Measurements from ENCODE around the gene PML.
"Not testable (repeated sequence)": the region's sequence is repeated elsewhere in the genome, so short reads cannot be mapped to it uniquely, and the experiment has no call there.

PML gene

GRCh38 chr15:73960472-73961070, 33.9 kb upstream of the PML start:
- not testable (repeated sequence) for H3K27me3 ChIP-seq (ENCODE audit: control insufficient read depth, insufficient read depth, low read length); H3K4me3 ChIP-seq (ENCODE audit: low read length); H3K9ac ChIP-seq (ENCODE audit: low read depth, low read length); H3K4me2 ChIP-seq (ENCODE audit: low read length); H3K9me3 ChIP-seq (replicated peaks; ENCODE audit: low read length); H3K36me3 ChIP-seq (ENCODE audit: insufficient read depth, low read length)
- peaks cover 59% of the 10 kb centered on the region for H3K4me1 ChIP-seq (ENCODE audit: control insufficient read depth, insufficient read depth, low read length)

DNA sequence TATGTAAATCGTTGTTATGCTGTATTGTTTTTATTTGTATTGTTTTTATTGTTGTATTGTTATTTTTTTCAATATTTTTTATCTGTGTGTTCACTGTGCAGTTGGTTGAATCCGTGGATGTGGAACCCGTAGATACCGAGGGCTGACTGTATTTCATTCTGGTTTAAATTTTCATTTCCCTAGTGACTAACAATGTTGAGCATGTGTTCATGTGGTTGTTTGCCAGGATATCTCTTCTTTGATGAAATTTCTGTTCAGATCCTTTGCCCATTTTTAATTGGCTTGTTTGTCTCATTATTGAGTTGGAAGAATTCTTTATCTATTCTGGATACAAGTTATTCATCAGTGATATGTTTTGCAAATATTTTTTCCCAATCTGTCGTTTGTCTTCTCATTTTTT, 32.1 kb upstream of the PML start:
- no peaks in the 10 kb centered on the region for H3K27me3 ChIP-seq (ENCODE audit: control insufficient read depth, insufficient read depth, low read length)
- H3K9me3 ChIP-seq (replicated peaks; ENCODE audit: low read length), result no peaks in the 10 kb centered on the region
- no peak overlapping the region for H3K4me2 ChIP-seq (ENCODE audit: low read length)
- peaks cover 52% of the 10 kb centered on the region for H3K4me1 ChIP-seq (ENCODE audit: control insufficient read depth, insufficient read depth, low read length)
- H3K36me3 ChIP-seq (ENCODE audit: insufficient read depth, low read length), result no peaks in the 10 kb centered on the region
- no peak overlapping the region for H3K4me3 ChIP-seq (ENCODE audit: low read length)
- H3K9ac ChIP-seq (ENCODE audit: low read depth, low read length), result no peak overlapping the region

DNA sequence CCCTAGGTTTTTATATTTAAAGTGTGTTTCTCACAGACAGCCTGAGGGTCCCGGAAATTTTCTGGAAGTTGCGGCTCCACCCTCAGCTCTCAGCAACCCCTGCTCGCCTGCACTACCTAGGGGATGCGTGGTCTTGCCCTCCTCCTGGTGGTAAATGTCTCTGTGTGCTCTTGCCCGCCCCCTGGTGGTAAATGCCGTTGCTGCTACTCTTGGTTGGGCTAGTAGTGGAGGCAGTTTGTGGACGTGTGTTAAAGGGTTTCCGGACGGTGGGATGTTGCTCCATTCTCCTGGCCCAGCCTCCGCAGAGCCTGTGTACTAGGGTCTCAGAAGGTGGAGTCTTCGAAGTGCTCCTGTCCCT, 29.8 kb upstream of the PML start:
- Histone ChIP-seq H3K27me3 (ENCODE audit: control insufficient read depth, insufficient read depth, low read length) (no peaks in the 10 kb centered on the region), H3K36me3 (ENCODE audit: insufficient read depth, low read length) (no peaks in the 10 kb centered on the region), H3K4me1 (ENCODE audit: control insufficient read depth, insufficient read depth, low read length) (peaks cover 33% of the 10 kb centered on the region), H3K9me3 (replicated peaks; ENCODE audit: low read length) (no peaks in the 10 kb centered on the region), H3K4me3 (ENCODE audit: low read length) (peak overlapping the region; percentile 29), H3K4me2 (ENCODE audit: low read length) (peak overlapping the region; percentile 70), H3K9ac (ENCODE audit: low read depth, low read length) (no peak overlapping the region)

GRCh38 chr15:73965094-73965757, 29.3 kb upstream of the PML start:
- Histone ChIP-seq H3K27me3 (ENCODE audit: control insufficient read depth, insufficient read depth, low read length) (no peaks in the 10 kb centered on the region), H3K4me2 (ENCODE audit: low read length) (peak overlapping the region; percentile 70), H3K4me1 (ENCODE audit: control insufficient read depth, insufficient read depth, low read length) (peaks cover 29% of the 10 kb centered on the region), H3K4me3 (ENCODE audit: low read length) (peak overlapping the region; percentile 29), H3K36me3 (ENCODE audit: insufficient read depth, low read length) (no peaks in the 10 kb centered on the region), H3K9me3 (replicated peaks; ENCODE audit: low read length) (no peaks in the 10 kb centered on the region), H3K9ac (ENCODE audit: low read depth, low read length) (no peak overlapping the region)

DNA sequence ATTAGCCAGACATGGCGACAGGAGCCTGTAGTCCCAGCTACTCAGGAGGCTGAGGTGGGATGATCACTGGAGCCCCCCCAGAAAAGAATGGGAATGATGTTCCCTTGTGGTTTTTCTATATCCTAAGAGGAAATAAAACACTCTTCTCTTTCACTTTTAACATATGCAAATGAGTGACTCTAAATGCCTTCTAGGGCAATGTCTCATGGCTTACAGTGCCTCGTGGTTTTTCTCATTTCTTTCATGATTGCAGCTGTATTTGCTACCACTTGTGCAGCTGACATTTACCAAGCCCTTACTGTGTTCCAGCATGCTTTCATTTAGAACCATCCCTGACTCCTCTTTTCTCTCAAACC, 28.8 kb upstream of the PML start:
- H3K27me3 ChIP-seq (ENCODE audit: control insufficient read depth, insufficient read depth, low read length), result no peaks in the 10 kb centered on the region

DNA sequence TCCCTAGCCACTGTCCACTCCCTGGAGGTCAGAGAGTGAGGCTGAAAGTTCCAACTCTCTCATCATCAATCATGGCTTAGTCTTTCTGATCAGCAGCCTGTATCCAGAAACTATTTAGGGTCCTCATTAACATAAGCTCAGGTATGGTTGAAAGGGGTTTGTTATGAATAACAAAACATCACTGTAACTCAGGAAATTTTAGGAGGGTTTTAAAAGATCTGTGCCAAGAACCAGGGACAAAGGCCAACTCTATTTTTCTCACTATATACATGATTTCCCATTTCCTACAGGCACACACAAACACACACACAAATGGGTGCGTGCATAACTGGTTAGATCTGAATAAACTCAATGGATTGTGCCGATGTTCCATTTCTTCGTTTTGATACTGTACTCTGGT, 26.1 kb upstream of the PML start:
- Histone ChIP-seq H3K4me3 (ENCODE audit: low read length) (no peak overlapping the region), H3K9ac (ENCODE audit: low read depth, low read length) (no peak overlapping the region), H3K36me3 (ENCODE audit: insufficient read depth, low read length) (no peaks in the 10 kb centered on the region), H3K4me2 (ENCODE audit: low read length) (no peak overlapping the region), H3K27me3 (ENCODE audit: control insufficient read depth, insufficient read depth, low read length) (no peaks in the 10 kb centered on the region), H3K4me1 (ENCODE audit: control insufficient read depth, insufficient read depth, low read length) (peaks cover 26% of the 10 kb centered on the region), H3K9me3 (replicated peaks; ENCODE audit: low read length) (no peaks in the 10 kb centered on the region)

More for the DNA sequence above, 28.8 kb upstream of the PML start:
- peaks cover 29% of the 10 kb centered on the region for H3K4me1 ChIP-seq (ENCODE audit: control insufficient read depth, insufficient read depth, low read length)
- H3K4me3 ChIP-seq (ENCODE audit: low read length), result no peak overlapping the region
- H3K9me3 ChIP-seq (replicated peaks; ENCODE audit: low read length), result no peaks in the 10 kb centered on the region
- no peak overlapping the region for H3K4me2 ChIP-seq (ENCODE audit: low read length)
- H3K36me3 ChIP-seq (ENCODE audit: insufficient read depth, low read length), result no peaks in the 10 kb centered on the region
- H3K9ac ChIP-seq (ENCODE audit: low read depth, low read length), result no peak overlapping the region

DNA sequence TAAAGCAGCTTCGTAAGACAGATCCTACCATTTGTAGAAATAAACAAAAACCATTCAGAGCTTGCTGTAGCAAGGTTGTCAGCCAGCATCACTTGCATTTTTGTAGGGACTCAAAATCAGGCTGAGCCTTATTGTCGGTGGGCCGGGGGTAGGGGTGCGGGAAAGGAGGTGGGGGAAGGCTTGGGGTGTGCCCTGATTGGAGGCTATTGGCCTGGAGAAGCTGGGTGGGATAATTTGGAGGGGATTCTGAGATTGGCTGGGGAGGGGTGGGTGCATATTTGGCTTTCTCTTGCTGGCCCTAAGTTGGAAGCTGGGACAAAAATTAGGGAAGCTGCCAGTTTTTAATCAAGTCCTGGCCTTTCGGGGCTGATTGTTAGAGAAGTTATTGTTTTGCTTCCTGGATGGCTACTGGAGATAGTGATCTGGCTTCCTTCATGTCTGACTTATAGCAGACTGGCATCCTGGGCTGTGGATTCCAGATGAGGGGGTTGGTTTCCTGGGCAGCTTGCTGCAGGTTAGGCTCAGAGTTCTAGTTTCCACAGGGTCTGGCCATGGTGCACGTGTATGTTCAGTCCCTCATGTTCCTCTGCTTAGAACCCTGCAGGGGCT, 25.3 kb upstream of the PML start:
- H3K4me2 ChIP-seq (ENCODE audit: low read length), result no peak overlapping the region
- no peak overlapping the region for H3K9ac ChIP-seq (ENCODE audit: low read depth, low read length)
- no peaks in the 10 kb centered on the region for H3K9me3 ChIP-seq (replicated peaks; ENCODE audit: low read length)
- H3K4me3 ChIP-seq (ENCODE audit: low read length), result no peak overlapping the region
- peaks cover 26% of the 10 kb centered on the region for H3K4me1 ChIP-seq (ENCODE audit: control insufficient read depth, insufficient read depth, low read length)
- H3K36me3 ChIP-seq (ENCODE audit: insufficient read depth, low read length), result no peaks in the 10 kb centered on the region
- H3K27me3 ChIP-seq (ENCODE audit: control insufficient read depth, insufficient read depth, low read length), result no peaks in the 10 kb centered on the region

- H3K9ac ChIP-seq (ENCODE audit: low read depth, low read length), result peak overlapping the region; percentile 48
- peak overlapping the region; percentile 83 for H3K4me2 ChIP-seq (ENCODE audit: low read length)
- no peaks in the 10 kb centered on the region for H3K36me3 ChIP-seq (ENCODE audit: insufficient read depth, low read length)
- H3K4me1 ChIP-seq (ENCODE audit: control insufficient read depth, insufficient read depth, low read length), result peaks cover 7% of the 10 kb centered on the region
- H3K27me3 ChIP-seq (ENCODE audit: control insufficient read depth, insufficient read depth, low read length), result no peaks in the 10 kb centered on the region
- peak overlapping the region; percentile 59 for H3K4me3 ChIP-seq (ENCODE audit: low read length)
- H3K9me3 ChIP-seq (replicated peaks; ENCODE audit: low read length), result no peaks in the 10 kb centered on the region
Observed at GRCh38 chr15:73972984-73973682, 21.4 kb upstream of the PML start.

DNA sequence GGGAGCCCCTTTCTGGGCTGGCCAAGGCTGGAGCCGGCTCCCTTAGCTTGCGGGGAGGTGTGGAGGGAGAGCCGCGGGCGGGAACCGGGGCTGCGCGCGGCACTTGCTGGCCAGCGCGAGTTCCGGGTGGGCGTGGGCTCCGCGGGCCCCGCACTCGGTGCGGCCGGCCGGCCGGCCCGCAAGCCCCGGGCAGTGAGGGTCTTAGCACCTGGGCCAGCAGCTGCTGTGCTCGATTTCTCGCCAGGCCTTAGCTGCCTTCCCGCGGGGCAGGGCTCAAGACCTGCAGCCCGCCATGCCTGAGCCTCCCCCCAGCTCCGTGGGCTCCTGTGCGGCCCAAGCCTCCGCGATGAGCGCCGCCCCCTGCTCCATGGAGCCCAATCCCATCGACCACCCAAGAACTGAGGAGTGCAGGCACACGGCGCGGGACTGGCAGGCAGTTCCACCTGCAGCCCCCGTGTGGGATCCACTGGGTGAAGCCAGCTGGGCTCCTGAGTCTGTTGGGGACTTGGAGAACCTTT, 20.8 kb upstream of the PML start:
- H3K4me1 ChIP-seq (ENCODE audit: control insufficient read depth, insufficient read depth, low read length); H3K9me3 ChIP-seq (replicated peaks; ENCODE audit: low read length); H3K36me3 ChIP-seq (ENCODE audit: insufficient read depth, low read length); H3K4me2 ChIP-seq (ENCODE audit: low read length); H3K4me3 ChIP-seq (ENCODE audit: low read length); H3K9ac ChIP-seq (ENCODE audit: low read depth, low read length); H3K27me3 ChIP-seq (ENCODE audit: control insufficient read depth, insufficient read depth, low read length): not testable (repeated sequence)

DNA sequence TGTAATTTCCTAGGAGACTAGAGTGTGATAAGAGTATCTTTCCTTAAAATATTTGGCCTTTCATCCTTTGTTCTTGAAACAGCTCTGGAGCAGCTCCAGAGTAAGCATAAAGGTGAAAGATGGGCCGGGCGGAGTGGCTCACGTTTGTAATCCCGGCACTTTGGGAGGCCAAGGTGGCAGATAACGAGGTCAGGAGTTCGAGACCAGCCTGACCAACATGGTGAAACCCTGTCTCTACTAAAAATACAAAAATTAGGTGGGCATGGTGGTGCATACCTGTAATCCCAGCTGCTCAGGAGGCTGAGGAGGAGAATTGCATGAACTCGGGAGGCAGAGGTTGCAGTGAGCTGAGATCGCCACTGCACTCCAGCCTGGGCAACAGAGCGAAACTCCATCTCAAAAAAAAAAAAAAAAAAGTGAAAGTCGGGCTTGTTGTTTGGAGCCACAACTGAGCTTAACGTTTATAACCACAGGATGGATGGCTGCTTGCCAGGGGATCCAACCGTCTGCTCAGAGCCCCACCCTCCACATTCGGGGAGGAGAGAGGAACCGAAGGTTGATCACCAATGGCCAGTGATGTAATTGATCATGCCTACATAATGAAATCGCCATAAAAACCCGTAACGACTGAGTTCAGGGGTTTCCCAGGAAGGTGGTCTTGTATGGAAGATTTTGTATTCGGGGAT, 18.9 kb upstream of the PML start:
- H3K9ac ChIP-seq (ENCODE audit: low read depth, low read length); H3K4me3 ChIP-seq (ENCODE audit: low read length); H3K36me3 ChIP-seq (ENCODE audit: insufficient read depth, low read length); H3K27me3 ChIP-seq (ENCODE audit: control insufficient read depth, insufficient read depth, low read length); H3K4me2 ChIP-seq (ENCODE audit: low read length); H3K9me3 ChIP-seq (replicated peaks; ENCODE audit: low read length); H3K4me1 ChIP-seq (ENCODE audit: control insufficient read depth, insufficient read depth, low read length): not testable (repeated sequence)

DNA sequence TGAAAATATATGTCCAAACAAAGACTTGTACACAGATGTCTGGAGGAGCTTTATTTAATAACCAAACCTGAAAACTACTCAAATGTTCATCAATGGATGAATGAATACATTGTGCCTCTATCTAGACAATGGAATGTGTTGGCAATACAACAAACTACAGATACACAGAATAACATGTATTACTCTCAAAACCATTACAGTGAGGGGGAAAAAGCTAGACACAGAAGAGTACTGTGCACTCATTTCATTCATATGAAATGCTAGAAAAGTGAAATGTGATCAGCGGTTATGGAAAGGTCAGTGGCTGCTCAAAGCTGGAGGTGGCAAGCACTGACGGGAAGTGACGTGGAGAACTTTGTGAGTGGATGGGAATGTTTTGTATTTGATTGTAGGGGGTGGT, 15.6 kb upstream of the PML start:
- Histone ChIP-seq H3K9ac (ENCODE audit: low read depth, low read length) (no peak overlapping the region), H3K4me3 (ENCODE audit: low read length) (no peak overlapping the region), H3K27me3 (ENCODE audit: control insufficient read depth, insufficient read depth, low read length) (no peaks in the 10 kb centered on the region), H3K4me1 (ENCODE audit: control insufficient read depth, insufficient read depth, low read length) (peaks cover 26% of the 10 kb centered on the region), H3K36me3 (ENCODE audit: insufficient read depth, low read length) (no peaks in the 10 kb centered on the region), H3K9me3 (replicated peaks; ENCODE audit: low read length) (no peaks in the 10 kb centered on the region), H3K4me2 (ENCODE audit: low read length) (no peak overlapping the region)

Measured in skeletal muscle satellite cell (primary cell).